Mesothelial cell of epicardium (in vitro differentiated cells): ENCODE results near the gene HOGA1. TPM values are rescaled to one million over a fixed set of nuclear protein-coding genes. Genes with fewer than 3 reads are reported as not detected.

Experiments
- DNase-seq, 2 experiments: peaks; one replicate each; pipeline ENCODE4 v3.0.0; 2021; ENCODE audit warnings: low spot score in 2 of 2; ENCODE audit not compliant: unreplicated experiment in 2 of 2
- H3K27ac Mint-ChIP-seq: 2 replicates; pipeline ENCODE4 v1.8.0; 2021; ENCODE audit warnings: mixed read lengths
- H3K27me3 Mint-ChIP-seq: 2 replicates; pipeline ENCODE4 v1.8.0; 2021; ENCODE audit warnings: low read depth, mixed read lengths
- H3K36me3 Mint-ChIP-seq: 2 replicates; pipeline ENCODE4 v1.8.0; 2021; ENCODE audit warnings: mixed read lengths
- H3K4me1 Mint-ChIP-seq: 2 replicates; pipeline ENCODE4 v1.8.0; 2021; ENCODE audit warnings: mixed read lengths
- H3K4me3 Mint-ChIP-seq: 2 replicates; pipeline ENCODE4 v1.8.0; 2021; ENCODE audit warnings: mild to moderate bottlenecking, moderate library complexity, mixed read lengths
- H3K9me3 Mint-ChIP-seq: 2 replicates; pipeline ENCODE4 v1.8.0; 2021; ENCODE audit warnings: mixed read lengths
- total RNA-seq: library from RNA; stranded (reverse); gene quantifications from 3 replicates; pipeline ENCODE4 v1.2.1, GENCODE V29; 2021
- TF ChIP-seq, protein P1 (sequence below): fragments of 200-600 bp; sonication (generic); IDR thresholded peaks from one replicate; pipeline ENCODE4 v1.5.0; 2021; ENCODE audit warnings: antibody characterized with exemption; ENCODE audit not compliant: unreplicated experiment

The HOGA1 gene
- total RNA-seq, 1 donor from 2014 or later, result 0.31 TPM

DNA sequence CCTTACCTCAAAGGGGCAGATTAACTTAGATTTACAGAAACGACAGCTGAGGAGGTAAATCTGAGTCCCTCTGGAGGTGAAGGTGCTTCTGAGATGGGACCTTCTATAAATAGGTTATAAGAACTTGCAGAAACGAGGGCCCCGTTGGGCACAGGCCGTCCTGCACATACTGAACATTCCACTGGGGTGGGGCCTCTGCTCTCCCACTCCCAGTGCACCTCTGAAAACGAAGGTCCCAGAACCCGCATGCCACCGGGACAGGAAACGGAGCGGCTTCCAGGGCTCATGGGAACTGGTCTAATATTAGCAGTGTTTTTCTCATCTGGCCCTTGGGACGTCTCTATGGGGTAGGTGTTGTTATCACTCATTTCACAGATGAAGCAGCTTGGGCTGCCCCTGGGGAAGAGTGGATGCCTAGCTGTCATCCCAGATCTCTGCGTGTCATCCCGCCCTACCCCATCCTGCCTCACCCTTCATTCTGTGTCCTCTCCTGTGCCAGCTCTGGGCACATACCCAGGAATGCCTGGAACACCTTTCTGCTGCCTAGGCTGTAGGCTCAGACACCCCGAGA, 24.9 kb downstream of the HOGA1 start:
- DNase-seq, result no peak
- Mint-ChIP-seq H3K9me3 (no peaks in the 10 kb centered on the region), H3K4me3 (no peak overlapping the region), H3K36me3 (no peaks in the 10 kb centered on the region), H3K4me1 (no peaks in the 10 kb centered on the region), H3K27me3 (no peaks in the 10 kb centered on the region), H3K27ac (no peak overlapping the region)
- TF ChIP-seq, protein P1, sequence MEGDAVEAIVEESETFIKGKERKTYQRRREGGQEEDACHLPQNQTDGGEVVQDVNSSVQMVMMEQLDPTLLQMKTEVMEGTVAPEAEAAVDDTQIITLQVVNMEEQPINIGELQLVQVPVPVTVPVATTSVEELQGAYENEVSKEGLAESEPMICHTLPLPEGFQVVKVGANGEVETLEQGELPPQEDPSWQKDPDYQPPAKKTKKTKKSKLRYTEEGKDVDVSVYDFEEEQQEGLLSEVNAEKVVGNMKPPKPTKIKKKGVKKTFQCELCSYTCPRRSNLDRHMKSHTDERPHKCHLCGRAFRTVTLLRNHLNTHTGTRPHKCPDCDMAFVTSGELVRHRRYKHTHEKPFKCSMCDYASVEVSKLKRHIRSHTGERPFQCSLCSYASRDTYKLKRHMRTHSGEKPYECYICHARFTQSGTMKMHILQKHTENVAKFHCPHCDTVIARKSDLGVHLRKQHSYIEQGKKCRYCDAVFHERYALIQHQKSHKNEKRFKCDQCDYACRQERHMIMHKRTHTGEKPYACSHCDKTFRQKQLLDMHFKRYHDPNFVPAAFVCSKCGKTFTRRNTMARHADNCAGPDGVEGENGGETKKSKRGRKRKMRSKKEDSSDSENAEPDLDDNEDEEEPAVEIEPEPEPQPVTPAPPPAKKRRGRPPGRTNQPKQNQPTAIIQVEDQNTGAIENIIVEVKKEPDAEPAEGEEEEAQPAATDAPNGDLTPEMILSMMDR, result no peak

DNA sequence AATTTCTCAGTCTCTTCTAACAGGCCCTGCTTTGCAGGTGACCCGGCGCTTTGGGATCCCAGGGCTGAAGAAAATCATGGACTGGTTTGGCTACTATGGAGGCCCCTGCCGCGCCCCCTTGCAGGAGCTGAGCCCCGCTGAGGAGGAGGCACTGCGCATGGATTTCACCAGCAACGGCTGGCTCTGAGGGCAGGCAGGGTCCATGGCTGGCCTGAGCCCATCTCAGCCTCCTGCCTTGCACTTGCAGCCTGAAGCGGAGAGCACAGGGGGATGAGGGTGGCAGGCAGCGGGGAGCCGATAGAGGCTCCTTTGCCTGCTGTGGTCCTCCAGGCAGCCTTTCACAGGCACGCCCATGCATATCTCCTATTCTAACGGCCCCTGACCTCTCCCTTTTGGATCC, 27.3 kb downstream of the HOGA1 start:
- Mint-ChIP-seq H3K36me3 (peaks cover 4% of the 10 kb centered on the region), H3K27ac (no peak overlapping the region), H3K9me3 (no peaks in the 10 kb centered on the region), H3K4me3 (no peak overlapping the region), H3K4me1 (no peaks in the 10 kb centered on the region), H3K27me3 (no peaks in the 10 kb centered on the region)
- DNase-seq, result no peak
- TF ChIP-seq, protein P1, result no peak

DNA sequence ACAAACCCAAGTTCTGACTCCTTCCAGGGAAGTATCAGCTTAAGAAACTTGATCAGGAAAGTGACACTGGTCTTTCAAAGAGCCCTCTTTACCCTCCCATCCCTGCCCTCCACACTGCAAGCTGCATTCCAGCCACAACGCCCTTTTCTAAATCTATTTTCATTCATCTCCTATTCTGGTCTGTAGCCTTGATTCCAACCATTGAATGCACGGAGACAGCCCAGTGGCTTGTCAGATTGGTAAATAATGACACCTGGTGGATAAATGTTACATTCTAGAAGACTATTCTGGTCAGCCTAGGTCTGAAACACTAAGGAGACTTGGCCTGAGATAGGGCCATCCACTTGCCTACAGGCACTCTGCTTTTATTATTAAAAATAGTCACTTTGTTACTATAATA, 28.2 kb downstream of the HOGA1 start:
- H3K27ac Mint-ChIP-seq, result no peak overlapping the region
- DNase-seq, result no peak
- H3K27me3 Mint-ChIP-seq, result no peaks in the 10 kb centered on the region
- no peak overlapping the region for H3K4me3 Mint-ChIP-seq
- H3K36me3 Mint-ChIP-seq, result peaks cover 8% of the 10 kb centered on the region
- TF ChIP-seq, protein P1, result no peak
- H3K9me3 Mint-ChIP-seq, result no peaks in the 10 kb centered on the region
- H3K4me1 Mint-ChIP-seq, result no peaks in the 10 kb centered on the region

DNA sequence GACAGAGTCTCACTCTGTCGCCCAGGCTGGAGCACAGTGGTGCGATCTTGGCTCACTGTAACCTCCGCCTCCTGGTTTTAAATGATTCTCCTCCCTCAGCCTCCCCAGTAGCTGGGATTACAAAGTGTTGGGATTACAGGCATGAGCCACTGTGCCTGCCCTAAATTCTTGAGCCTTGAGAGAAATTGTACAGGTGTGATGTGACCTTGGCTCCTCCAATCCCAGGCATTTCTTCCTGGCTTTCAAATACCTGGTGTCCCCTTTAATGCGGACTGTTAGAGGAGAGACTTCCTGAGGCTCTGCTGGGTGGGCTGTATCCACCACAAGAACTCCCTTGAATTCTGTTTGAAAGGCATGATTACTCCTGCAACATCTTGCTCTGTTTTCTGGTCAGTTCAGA, 34.1 kb downstream of the HOGA1 start:
- Mint-ChIP-seq H3K4me3 (no peak overlapping the region), H3K4me1 (no peaks in the 10 kb centered on the region), H3K36me3 (peaks cover 8% of the 10 kb centered on the region), H3K27ac (no peak overlapping the region), H3K27me3 (no peaks in the 10 kb centered on the region), H3K9me3 (no peaks in the 10 kb centered on the region)
- TF ChIP-seq, protein P1, result no peak
- DNase-seq, result no peak

DNA sequence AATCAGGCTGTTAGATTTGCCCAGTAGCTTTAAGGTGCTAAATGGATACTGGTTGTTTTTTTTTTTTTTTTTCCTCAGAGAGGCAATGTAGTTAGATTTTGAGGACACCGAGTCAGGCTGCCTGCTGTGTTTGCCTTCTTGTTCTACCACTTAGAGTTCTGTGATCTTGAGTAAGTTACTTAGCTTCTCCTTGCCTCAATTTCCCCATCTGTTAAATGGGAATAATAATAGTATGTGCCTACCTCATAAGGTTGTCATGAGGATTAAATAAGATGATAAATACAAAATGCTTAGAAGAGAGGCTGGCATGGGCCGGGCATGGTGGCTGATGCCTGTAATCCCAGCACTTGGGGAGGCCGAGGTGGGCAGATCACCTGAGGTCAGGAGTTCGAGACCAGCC, 34.5 kb downstream of the HOGA1 start:
- H3K36me3 Mint-ChIP-seq, result peaks cover 8% of the 10 kb centered on the region
- H3K27me3 Mint-ChIP-seq, result no peaks in the 10 kb centered on the region
- DNase-seq, result no peak
- H3K27ac Mint-ChIP-seq, result no peak overlapping the region
- TF ChIP-seq, protein P1, result no peak
- H3K4me3 Mint-ChIP-seq, result no peak overlapping the region
- H3K4me1 Mint-ChIP-seq, result no peaks in the 10 kb centered on the region
- no peaks in the 10 kb centered on the region for H3K9me3 Mint-ChIP-seq

DNA sequence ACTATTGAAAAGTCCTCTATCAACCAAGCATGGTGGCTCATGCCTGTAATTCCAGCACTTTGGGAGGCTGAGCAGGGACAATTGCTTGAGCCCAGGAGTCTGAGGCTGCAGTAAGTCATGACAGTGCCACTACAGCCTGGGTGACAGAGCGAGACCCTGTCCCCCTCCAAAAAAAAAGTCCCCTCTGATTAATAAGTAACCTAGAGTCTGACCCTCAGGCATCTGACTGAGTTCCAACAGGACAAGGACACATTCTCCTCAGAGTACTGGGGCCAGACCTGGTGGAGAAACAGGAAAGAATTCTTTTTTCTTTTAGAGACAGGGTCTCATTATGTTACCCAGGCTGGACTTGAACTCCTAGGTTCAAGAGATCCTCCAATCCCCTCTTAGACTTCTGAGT, 39.1 kb downstream of the HOGA1 start:
- Mint-ChIP-seq H3K27me3 (no peaks in the 10 kb centered on the region), H3K4me1 (no peaks in the 10 kb centered on the region), H3K27ac (no peak overlapping the region), H3K4me3 (no peak overlapping the region), H3K36me3 (no peaks in the 10 kb centered on the region), H3K9me3 (no peaks in the 10 kb centered on the region)
- no peak for DNase-seq
- TF ChIP-seq, protein P1, result no peak
